Activated CD4-positive, CD25-positive, alpha-beta regulatory T cell treated with anti-CD3 and anti-CD28 coated beads, Interleukin-2, amount 50 U/mL, for 16 hours (primary cell): ENCODE results near the gene ZNF778.
"Not testable (repeated sequence)": the region's sequence is repeated elsewhere in the genome, so short reads cannot be mapped to it uniquely, and the experiment has no call there.

Source experiments
- DNase-seq: peaks from one replicate; pipeline ENCODE4 v3.0.0-alpha.2; 2020; ENCODE audit warnings: low read depth, low spot score

ZNF778 gene

GRCh38 chr16:89256651-89257254 is 39.2 kb downstream of the ZNF778 start:
- peak; percentile 51 for DNase-seq

GRCh38 chr16:89257281-89257731 is 39.8 kb downstream of the ZNF778 start:
- no peak for DNase-seq

- no peak for DNase-seq
Measured at GRCh38 chr16:89257757-89258465, 40.4 kb downstream of the ZNF778 start.

GRCh38 chr16:89259901-89260300 is 42.4 kb downstream of the ZNF778 start:
- DNase-seq, result not testable (repeated sequence)

- no peak for DNase-seq
Measured at GRCh38 chr16:89261691-89262563, 44.4 kb downstream of the ZNF778 start.

GRCh38 chr16:89264800-89265550 is 47.5 kb downstream of the ZNF778 start:
- no peak for DNase-seq

- DNase-seq, result no peak
Measured at GRCh38 chr16:89265647-89266046, 48.1 kb downstream of the ZNF778 start.

- DNase-seq, result no peak
Measured at GRCh38 chr16:89266521-89267134, 49.1 kb downstream of the ZNF778 start.

- not testable (repeated sequence) for DNase-seq
Measured at GRCh38 chr16:89267746-89268145, 50.2 kb downstream of the ZNF778 start.

- no peak for DNase-seq
Measured at GRCh38 chr16:89268585-89268984, 51.1 kb downstream of the ZNF778 start.

- DNase-seq, result no peak
Measured at GRCh38 chr16:89268987-89269735, 51.7 kb downstream of the ZNF778 start.

GRCh38 chr16:89269805-89270665 is 52.5 kb downstream of the ZNF778 start:
- no peak for DNase-seq

- no peak for DNase-seq
Measured at GRCh38 chr16:89270666-89271345, 53.3 kb downstream of the ZNF778 start.

- no peak for DNase-seq
Measured at GRCh38 chr16:89272631-89273030, 55.1 kb downstream of the ZNF778 start.

GRCh38 chr16:89273741-89274472 is 56.4 kb downstream of the ZNF778 start:
- DNase-seq, result no peak

- no peak for DNase-seq
Measured at GRCh38 chr16:89274561-89275283, 57.2 kb downstream of the ZNF778 start.

- DNase-seq, result no peak
Measured at GRCh38 chr16:89275284-89275584, 57.7 kb downstream of the ZNF778 start.
